Measurements from ENCODE around the gene LACTB. TPM values are rescaled to one million over a fixed set of nuclear protein-coding genes. Genes with fewer than 3 reads are reported as not detected.

The LACTB gene
- total and polyA plus RNA-seq, 2 experiments from 2014 or later, result 13.3 to 14.0 TPM

DNA sequence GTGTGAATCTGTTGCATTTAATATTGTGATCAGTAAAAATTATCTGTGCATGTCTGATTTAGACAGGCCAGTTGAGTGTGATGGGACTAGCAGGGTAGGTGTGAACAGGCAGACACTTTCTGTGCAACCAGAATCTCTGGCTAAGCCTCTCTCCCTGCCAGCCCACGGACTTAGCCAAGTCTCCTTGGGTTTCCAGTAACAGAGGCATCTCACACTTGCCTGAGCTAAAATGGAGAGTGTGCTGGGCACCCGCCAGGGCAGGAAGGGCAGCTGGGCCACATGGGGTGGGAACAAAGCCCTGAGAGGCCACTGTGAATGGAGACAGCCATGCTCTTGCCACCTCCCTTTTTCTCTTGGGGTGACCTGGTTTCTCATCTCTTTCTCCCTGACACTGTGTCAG lies 48.1 kb downstream of the LACTB start:
- Histone ChIP-seq H3K4me1 (ENCODE audit: low read depth) (no peaks in the 10 kb centered on the region), H3K36me3 (no peaks in the 10 kb centered on the region), H3K27ac (no peak overlapping the region), H3K9me3 (ENCODE audit: low read depth) (no peaks in the 10 kb centered on the region), H3K4me3 (no peak overlapping the region), H3K27me3 (no peaks in the 10 kb centered on the region)
- TF ChIP-seq, protein P1, sequence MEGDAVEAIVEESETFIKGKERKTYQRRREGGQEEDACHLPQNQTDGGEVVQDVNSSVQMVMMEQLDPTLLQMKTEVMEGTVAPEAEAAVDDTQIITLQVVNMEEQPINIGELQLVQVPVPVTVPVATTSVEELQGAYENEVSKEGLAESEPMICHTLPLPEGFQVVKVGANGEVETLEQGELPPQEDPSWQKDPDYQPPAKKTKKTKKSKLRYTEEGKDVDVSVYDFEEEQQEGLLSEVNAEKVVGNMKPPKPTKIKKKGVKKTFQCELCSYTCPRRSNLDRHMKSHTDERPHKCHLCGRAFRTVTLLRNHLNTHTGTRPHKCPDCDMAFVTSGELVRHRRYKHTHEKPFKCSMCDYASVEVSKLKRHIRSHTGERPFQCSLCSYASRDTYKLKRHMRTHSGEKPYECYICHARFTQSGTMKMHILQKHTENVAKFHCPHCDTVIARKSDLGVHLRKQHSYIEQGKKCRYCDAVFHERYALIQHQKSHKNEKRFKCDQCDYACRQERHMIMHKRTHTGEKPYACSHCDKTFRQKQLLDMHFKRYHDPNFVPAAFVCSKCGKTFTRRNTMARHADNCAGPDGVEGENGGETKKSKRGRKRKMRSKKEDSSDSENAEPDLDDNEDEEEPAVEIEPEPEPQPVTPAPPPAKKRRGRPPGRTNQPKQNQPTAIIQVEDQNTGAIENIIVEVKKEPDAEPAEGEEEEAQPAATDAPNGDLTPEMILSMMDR (IDR thresholded peaks at IDR 0.05; ENCODE audit: low read depth, low read length), result no peak
- DNase-seq (ENCODE audit: low read depth in 1 of 2, low spot score in 1 of 2), result no peak

DNA sequence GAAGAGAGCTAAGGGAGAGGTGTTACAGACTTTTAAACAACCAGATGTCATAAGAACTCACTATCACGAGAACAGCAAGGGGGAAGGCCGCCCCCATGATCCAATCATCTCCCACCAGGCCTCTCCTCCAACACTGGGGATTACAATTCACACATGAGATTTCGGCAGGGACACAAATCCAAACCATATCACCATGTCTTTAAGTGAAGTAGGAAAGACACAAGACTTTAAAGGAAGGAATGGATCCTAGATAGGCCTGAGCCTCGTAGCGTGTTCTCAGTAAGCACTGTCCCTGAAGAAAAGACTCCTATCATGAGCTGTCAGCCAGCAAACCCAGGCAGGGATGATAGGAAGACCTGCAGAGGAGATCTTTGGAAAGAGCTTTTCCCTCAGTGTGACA lies 50.7 kb downstream of the LACTB start:
- no peaks in the 10 kb centered on the region for H3K4me1 ChIP-seq (ENCODE audit: low read depth)
- H3K27ac ChIP-seq, result no peak overlapping the region
- TF ChIP-seq, protein P1 (IDR thresholded peaks at IDR 0.05; ENCODE audit: low read depth, low read length), result no peak
- no peaks in the 10 kb centered on the region for H3K9me3 ChIP-seq (ENCODE audit: low read depth)
- DNase-seq (ENCODE audit: low read depth in 1 of 2, low spot score in 1 of 2), result no peak
- H3K36me3 ChIP-seq, result no peaks in the 10 kb centered on the region
- no peaks in the 10 kb centered on the region for H3K27me3 ChIP-seq
- H3K4me3 ChIP-seq, result no peak overlapping the region

DNA sequence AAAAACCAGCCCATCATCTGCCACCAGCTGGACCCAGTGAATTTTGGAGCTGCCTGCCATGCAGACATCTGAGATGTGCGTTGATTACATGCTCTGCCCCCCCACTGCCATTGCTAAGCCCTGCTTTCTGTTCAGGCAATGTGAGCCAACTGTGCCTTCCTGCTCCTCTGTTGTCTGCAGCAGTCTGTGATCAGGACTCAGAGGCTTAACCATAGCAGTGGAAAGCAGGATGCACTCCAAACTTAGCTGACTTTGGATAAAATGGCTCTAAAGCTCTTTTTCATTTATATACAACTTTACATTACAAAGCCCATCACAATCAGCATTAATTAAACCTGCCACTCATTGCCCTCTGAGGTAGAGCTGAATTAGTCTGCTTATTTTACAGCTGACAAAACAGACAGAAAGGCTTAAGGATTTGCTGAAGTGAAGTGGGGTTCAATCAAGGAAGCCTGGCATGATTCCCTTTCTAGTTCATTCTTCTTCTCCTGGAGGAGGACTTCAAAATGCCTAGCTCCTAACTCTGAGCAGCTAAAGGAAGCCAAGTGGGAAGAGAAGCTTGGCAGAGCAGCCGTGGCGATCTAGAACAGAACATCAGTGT lies 51.3 kb downstream of the LACTB start:
- Histone ChIP-seq H3K36me3 (no peaks in the 10 kb centered on the region), H3K9me3 (ENCODE audit: low read depth) (no peaks in the 10 kb centered on the region), H3K27me3 (no peaks in the 10 kb centered on the region), H3K4me3 (no peak overlapping the region), H3K4me1 (ENCODE audit: low read depth) (no peaks in the 10 kb centered on the region), H3K27ac (no peak overlapping the region)
- DNase-seq (ENCODE audit: low read depth in 1 of 2, low spot score in 1 of 2), result peak in 1 of 2 donors; percentile 27
- TF ChIP-seq, protein P1 (IDR thresholded peaks at IDR 0.05; ENCODE audit: low read depth, low read length), result no peak

DNA sequence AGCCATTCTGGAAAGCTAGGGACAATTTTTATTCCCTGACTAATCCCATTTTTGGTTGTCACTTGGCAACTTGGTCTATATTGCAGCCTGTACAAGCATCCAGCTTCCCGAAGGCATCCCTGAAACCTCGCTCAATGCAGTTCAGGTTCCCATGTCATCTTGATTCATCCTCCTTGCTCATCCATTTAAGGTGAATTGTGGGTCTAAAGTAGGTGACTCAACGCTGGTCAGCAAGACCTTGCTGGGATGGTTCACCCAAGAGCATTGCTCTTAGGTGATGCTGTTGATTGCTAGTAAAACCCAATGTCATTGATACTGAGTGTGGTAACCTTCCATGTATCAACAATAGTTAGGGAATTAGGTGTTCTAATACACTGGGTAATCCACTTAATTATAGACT lies 54.6 kb downstream of the LACTB start:
- no peaks in the 10 kb centered on the region for H3K9me3 ChIP-seq (ENCODE audit: low read depth)
- no peaks in the 10 kb centered on the region for H3K4me1 ChIP-seq (ENCODE audit: low read depth)
- no peak overlapping the region for H3K4me3 ChIP-seq
- no peaks in the 10 kb centered on the region for H3K27me3 ChIP-seq
- H3K27ac ChIP-seq, result no peak overlapping the region
- H3K36me3 ChIP-seq, result no peaks in the 10 kb centered on the region
- DNase-seq (ENCODE audit: low read depth in 1 of 2, low spot score in 1 of 2), result no peak
- TF ChIP-seq, protein P1 (IDR thresholded peaks at IDR 0.05; ENCODE audit: low read depth, low read length), result no peak

DNA sequence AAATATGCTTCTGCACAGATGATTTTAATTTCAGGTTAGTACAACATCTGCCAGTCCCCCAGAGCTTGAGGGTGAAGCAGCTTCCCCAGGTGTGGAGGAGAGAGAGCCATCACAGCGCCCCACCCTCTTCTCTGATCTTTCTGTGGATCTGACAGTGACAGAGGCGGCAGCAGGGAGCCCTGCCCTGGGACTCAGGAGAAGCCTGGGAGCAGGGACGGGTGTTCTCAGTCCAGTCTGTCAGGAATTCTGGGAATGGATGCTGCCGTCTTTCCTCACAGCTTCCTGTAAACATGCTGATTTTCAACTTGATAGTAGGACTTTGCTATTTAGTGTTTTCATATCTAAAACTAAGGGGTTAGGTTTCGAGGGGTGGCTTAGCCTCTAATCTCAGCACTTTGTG lies 56.4 kb downstream of the LACTB start:
- Histone ChIP-seq H3K4me1 (ENCODE audit: low read depth) (no peaks in the 10 kb centered on the region), H3K4me3 (no peak overlapping the region), H3K9me3 (ENCODE audit: low read depth) (no peaks in the 10 kb centered on the region), H3K27ac (no peak overlapping the region), H3K36me3 (no peaks in the 10 kb centered on the region), H3K27me3 (no peaks in the 10 kb centered on the region)
- peak in 1 of 2 donors; percentile 35 for DNase-seq (ENCODE audit: low read depth in 1 of 2, low spot score in 1 of 2)
- TF ChIP-seq, protein P1 (IDR thresholded peaks at IDR 0.05; ENCODE audit: low read depth, low read length), result no peak
